Measurements from ENCODE around the gene BMAL2. TPM values are rescaled to one million over a fixed set of nuclear protein-coding genes. Genes with fewer than 3 reads are reported as not detected.

BMAL2 gene
- total and polyA plus RNA-seq, 2 of the 13 experiments (the other 11 are each of a cell fraction or from before 2014, with no cell fraction given) = 4.8 to 27.4 TPM

DNA sequence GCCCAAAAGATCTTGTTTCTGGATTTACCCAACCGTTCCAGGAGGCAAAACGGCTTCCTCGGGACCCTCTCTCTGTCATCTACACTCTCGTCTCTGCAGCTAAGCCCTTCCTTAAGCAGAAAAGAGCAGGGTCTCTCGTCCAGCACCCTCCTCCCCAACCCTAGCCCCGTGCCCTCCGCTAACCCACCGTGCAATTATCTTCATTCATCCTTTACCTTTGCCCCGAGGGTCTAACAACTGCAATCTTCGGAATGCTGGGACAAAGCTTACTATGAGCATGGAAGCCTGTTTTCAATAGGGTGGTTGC, 276 bp upstream of the BMAL2 start (continued):
- no peak for TF ChIP-seq SOX13 (IDR thresholded peaks at IDR 0.05)
- no peak for TF ChIP-seq SOX13 (CRISPR knock-in tag; conservative IDR thresholded peaks at IDR 0.05 in 1 of 2, IDR thresholded peaks at IDR 0.05 in 1 of 2)
- no peak for TF ChIP-seq ETV5 (CRISPR knock-in tag; IDR thresholded peaks at IDR 0.05; ENCODE audit: borderline replicate concordance)
- TF ChIP-seq, protein P1, sequence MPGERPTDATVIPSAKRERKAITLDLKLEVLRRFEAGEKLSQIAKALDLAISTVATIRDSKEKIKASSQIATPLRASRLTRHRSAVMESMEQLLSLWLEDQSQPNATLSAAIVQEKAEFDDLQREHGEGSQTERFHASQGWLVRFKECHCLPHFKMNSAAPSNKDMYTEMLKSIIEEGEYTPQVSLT (CRISPR knock-in tag; IDR thresholded peaks at IDR 0.05; ENCODE audit: borderline replicate concordance, low read depth) = no peak
- TF ChIP-seq HMG20A (CRISPR knock-in tag; IDR thresholded peaks at IDR 0.05; ENCODE audit: borderline replicate concordance) = no peak
- TF ChIP-seq MATR3 (CRISPR knock-in tag; IDR thresholded peaks at IDR 0.05) = no peak
- TF ChIP-seq, protein P2, sequence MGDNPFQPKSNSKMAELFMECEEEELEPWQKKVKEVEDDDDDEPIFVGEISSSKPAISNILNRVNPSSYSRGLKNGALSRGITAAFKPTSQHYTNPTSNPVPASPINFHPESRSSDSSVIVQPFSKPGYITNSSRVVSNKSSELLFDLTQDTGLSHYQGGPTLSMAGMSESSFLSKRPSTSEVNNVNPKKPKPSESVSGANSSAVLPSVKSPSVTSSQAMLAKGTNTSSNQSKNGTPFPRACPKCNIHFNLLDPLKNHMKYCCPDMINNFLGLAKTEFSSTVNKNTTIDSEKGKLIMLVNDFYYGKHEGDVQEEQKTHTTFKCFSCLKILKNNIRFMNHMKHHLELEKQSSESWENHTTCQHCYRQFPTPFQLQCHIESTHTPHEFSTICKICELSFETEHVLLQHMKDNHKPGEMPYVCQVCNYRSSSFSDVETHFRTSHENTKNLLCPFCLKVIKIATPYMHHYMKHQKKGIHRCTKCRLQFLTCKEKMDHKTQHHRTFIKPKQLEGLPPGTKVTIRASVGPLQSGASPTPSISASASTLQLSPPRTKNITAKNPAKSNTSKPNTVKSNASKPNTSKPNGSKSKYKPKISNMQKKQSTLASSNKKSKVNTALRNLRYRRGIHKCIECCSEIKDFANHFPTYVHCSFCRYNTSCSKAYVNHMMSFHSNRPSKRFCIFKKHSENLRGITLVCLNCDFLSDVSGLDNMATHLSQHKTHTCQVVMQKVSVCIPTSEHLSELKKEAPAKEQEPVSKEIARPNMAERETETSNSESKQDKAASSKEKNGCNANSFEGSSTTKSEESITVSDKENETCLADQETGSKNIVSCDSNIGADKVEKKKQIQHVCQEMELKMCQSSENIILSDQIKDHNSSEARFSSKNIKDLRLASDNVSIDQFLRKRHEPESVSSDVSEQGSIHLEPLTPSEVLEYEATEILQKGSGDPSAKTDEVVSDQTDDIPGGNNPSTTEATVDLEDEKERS (CRISPR knock-in tag; IDR thresholded peaks at IDR 0.05) = 0 out of 2 replicates have a peak, but pooled peaks have one; percentile 35
- peak; percentile 16 for TF ChIP-seq TEAD3 (CRISPR knock-in tag; optimal IDR thresholded peaks at IDR 0.05; ENCODE audit: borderline replicate concordance)
- no peak for TF ChIP-seq ZNF629 (CRISPR knock-in tag; conservative IDR thresholded peaks at IDR 0.05)
- no peak for TF ChIP-seq HOXD1 (CRISPR knock-in tag; IDR thresholded peaks at IDR 0.05)
- TF ChIP-seq CREB1 (IDR thresholded peaks at IDR 0.05) = no peak
- TF ChIP-seq CREB1 (CRISPR knock-in tag; IDR thresholded peaks at IDR 0.05) = no peak
- no peak for TF ChIP-seq ZNF782 (CRISPR knock-in tag; IDR thresholded peaks at IDR 0.05; ENCODE audit: borderline replicate concordance)
- TF ChIP-seq, protein P3, sequence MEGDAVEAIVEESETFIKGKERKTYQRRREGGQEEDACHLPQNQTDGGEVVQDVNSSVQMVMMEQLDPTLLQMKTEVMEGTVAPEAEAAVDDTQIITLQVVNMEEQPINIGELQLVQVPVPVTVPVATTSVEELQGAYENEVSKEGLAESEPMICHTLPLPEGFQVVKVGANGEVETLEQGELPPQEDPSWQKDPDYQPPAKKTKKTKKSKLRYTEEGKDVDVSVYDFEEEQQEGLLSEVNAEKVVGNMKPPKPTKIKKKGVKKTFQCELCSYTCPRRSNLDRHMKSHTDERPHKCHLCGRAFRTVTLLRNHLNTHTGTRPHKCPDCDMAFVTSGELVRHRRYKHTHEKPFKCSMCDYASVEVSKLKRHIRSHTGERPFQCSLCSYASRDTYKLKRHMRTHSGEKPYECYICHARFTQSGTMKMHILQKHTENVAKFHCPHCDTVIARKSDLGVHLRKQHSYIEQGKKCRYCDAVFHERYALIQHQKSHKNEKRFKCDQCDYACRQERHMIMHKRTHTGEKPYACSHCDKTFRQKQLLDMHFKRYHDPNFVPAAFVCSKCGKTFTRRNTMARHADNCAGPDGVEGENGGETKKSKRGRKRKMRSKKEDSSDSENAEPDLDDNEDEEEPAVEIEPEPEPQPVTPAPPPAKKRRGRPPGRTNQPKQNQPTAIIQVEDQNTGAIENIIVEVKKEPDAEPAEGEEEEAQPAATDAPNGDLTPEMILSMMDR (CRISPR knock-in tag; IDR thresholded peaks at IDR 0.05) = no peak
- TF ChIP-seq, protein P4, sequence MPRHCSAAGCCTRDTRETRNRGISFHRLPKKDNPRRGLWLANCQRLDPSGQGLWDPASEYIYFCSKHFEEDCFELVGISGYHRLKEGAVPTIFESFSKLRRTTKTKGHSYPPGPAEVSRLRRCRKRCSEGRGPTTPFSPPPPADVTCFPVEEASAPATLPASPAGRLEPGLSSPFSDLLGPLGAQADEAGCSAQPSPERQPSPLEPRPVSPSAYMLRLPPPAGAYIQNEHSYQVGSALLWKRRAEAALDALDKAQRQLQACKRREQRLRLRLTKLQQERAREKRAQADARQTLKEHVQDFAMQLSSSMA (CRISPR knock-in tag; IDR thresholded peaks at IDR 0.05) = no peak
- no peak for TF ChIP-seq ELF3 (CRISPR knock-in tag; IDR thresholded peaks at IDR 0.05)
- TF ChIP-seq BHLHE40 (IDR thresholded peaks at IDR 0.05; ENCODE audit: low read length) = no peak
- TF ChIP-seq HNF4A (CRISPR knock-in tag; IDR thresholded peaks at IDR 0.05) = no peak
- TF ChIP-seq RFXAP (CRISPR knock-in tag; IDR thresholded peaks at IDR 0.05; ENCODE audit: borderline replicate concordance) = no peak
- no peak for TF ChIP-seq SP5 (CRISPR knock-in tag; IDR thresholded peaks at IDR 0.05; ENCODE audit: borderline replicate concordance, low read depth)
- TF ChIP-seq, protein P5, sequence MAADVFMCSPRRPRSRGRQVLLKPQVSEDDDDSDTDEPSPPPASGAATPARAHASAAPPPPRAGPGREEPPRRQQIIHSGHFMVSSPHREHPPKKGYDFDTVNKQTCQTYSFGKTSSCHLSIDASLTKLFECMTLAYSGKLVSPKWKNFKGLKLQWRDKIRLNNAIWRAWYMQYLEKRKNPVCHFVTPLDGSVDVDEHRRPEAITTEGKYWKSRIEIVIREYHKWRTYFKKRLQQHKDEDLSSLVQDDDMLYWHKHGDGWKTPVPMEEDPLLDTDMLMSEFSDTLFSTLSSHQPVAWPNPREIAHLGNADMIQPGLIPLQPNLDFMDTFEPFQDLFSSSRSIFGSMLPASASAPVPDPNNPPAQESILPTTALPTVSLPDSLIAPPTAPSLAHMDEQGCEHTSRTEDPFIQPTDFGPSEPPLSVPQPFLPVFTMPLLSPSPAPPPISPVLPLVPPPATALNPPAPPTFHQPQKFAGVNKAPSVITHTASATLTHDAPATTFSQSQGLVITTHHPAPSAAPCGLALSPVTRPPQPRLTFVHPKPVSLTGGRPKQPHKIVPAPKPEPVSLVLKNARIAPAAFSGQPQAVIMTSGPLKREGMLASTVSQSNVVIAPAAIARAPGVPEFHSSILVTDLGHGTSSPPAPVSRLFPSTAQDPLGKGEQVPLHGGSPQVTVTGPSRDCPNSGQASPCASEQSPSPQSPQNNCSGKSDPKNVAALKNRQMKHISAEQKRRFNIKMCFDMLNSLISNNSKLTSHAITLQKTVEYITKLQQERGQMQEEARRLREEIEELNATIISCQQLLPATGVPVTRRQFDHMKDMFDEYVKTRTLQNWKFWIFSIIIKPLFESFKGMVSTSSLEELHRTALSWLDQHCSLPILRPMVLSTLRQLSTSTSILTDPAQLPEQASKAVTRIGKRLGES (CRISPR knock-in tag; IDR thresholded peaks at IDR 0.05; ENCODE audit: borderline replicate concordance) = no peak
- no peak for TF ChIP-seq ISL2 (CRISPR knock-in tag; IDR thresholded peaks at IDR 0.05)
- no peak for TF ChIP-seq ZKSCAN5 (CRISPR knock-in tag; IDR thresholded peaks at IDR 0.05)
- TF ChIP-seq ZNF354B (CRISPR knock-in tag; IDR thresholded peaks at IDR 0.05) = no peak
